22Rv1 (cell line): ENCODE results near the gene USP21.

Source experiments
- ZFX ChIP-seq: fragments of 450-650 bp; IDR thresholded peaks from 2 replicates; pipeline ENCODE4 v1.6.1; 2017; ENCODE audit warnings: antibody characterized with exemption, borderline replicate concordance
- TF ChIP-seq, protein P1 (sequence below): fragments of 450-650 bp; IDR thresholded peaks from 2 replicates; pipeline ENCODE4 v1.5.1; 2017; ENCODE audit warnings: mild to moderate bottlenecking

DNA sequence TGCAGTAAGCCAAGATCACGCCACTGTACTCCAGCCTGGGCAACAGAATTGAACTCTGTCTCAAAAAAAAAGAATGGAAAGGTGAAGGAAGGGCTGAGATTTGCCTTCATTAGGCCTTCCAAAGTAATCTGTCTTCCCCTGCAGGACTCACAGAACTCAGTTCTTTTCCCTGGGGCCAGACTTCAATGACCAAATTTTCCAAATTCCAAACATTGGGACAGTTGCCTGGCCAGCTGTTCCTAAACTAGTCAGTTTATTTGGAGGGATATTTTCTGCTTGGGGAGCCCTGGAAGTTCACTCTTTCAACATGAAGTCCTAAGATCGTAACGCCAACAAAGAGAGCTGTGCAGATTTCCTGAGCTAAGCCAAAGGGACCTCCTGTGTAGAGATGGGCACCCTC, 21.4 kb upstream of the USP21 start:
- TF ChIP-seq, protein P1, sequence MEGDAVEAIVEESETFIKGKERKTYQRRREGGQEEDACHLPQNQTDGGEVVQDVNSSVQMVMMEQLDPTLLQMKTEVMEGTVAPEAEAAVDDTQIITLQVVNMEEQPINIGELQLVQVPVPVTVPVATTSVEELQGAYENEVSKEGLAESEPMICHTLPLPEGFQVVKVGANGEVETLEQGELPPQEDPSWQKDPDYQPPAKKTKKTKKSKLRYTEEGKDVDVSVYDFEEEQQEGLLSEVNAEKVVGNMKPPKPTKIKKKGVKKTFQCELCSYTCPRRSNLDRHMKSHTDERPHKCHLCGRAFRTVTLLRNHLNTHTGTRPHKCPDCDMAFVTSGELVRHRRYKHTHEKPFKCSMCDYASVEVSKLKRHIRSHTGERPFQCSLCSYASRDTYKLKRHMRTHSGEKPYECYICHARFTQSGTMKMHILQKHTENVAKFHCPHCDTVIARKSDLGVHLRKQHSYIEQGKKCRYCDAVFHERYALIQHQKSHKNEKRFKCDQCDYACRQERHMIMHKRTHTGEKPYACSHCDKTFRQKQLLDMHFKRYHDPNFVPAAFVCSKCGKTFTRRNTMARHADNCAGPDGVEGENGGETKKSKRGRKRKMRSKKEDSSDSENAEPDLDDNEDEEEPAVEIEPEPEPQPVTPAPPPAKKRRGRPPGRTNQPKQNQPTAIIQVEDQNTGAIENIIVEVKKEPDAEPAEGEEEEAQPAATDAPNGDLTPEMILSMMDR, result no peak
- no peak for TF ChIP-seq ZFX
